GM12878 (cell line): ENCODE results near the gene CD82. TPM values are rescaled to one million over a fixed set of nuclear protein-coding genes. Genes with fewer than 3 reads are reported as not detected.

Experiments used
- ASH2L ChIP-seq: fragments of 300-600, 200-600 bp; sonication (generic); IDR thresholded peaks from 2 replicates; pipeline ENCODE4 v1.6.1; 2017; ENCODE audit warnings: low read depth, mild to moderate bottlenecking, borderline replicate concordance
- ATF7 ChIP-seq: fragments of 450-650 bp; IDR thresholded peaks from 2 replicates; pipeline ENCODE4 v1.6.1; 2016; ENCODE audit warnings: low read depth, mild to moderate bottlenecking
- BACH1 ChIP-seq: fragments of 450-650 bp; IDR thresholded peaks from 2 replicates; pipeline ENCODE4 v1.6.1; 2017; ENCODE audit warnings: mild to moderate bottlenecking, borderline replicate concordance
- BHLHE40 ChIP-seq, 2 experiments: fragments of 450-650 bp in 1 of 2; IDR thresholded peaks; 2 replicates each; pipeline ENCODE4 v1.6.1; 2011 to 2017; ENCODE audit warnings: low read depth in 2 of 2, borderline replicate concordance in 1 of 2, improper control_type of control experiment in 1 of 2, low read length in 1 of 2, mild to moderate bottlenecking in 1 of 2
- BMI1 ChIP-seq: fragments of 450-650 bp; IDR thresholded peaks from 2 replicates; pipeline ENCODE4 v1.6.1; 2016; ENCODE audit warnings: mild to moderate bottlenecking, moderate library complexity, borderline replicate concordance
- CBX3 ChIP-seq: fragments of 200-600 bp; sonication (generic); IDR thresholded peaks from 2 replicates; pipeline ENCODE4 v1.6.1; 2016; ENCODE audit warnings: low read depth, borderline replicate concordance
- CREM ChIP-seq: IDR thresholded peaks from 2 replicates; pipeline ENCODE4 v1.6.1; 2014; ENCODE audit warnings: antibody characterized with exemption, low read depth
- EED ChIP-seq: sonication (generic); IDR thresholded peaks from 2 replicates; pipeline ENCODE4 v1.6.1; 2016; ENCODE audit warnings: antibody characterized with exemption, low read depth
- IKZF1 ChIP-seq: fragments of 450-650 bp; conservative IDR thresholded peaks from 2 replicates; pipeline ENCODE4 v1.6.1; 2017; ENCODE audit warnings: antibody characterized with exemption, mild to moderate bottlenecking
- KAT2A ChIP-seq: conservative IDR thresholded peaks from 2 replicates; pipeline ENCODE4 v1.6.1; 2011; ENCODE audit warnings: low read depth, low read length; ENCODE audit not compliant: control insufficient read depth
- MAX ChIP-seq: IDR thresholded peaks from 2 replicates; pipeline ENCODE4 v1.6.1; 2012; ENCODE audit warnings: low read depth, low read length, improper control_type of control experiment
- MEF2B ChIP-seq: fragments of 450-650 bp; IDR thresholded peaks from 2 replicates; pipeline ENCODE4 v1.6.1; 2018; ENCODE audit warnings: mild to moderate bottlenecking, moderate library complexity; ENCODE audit not compliant: partially characterized antibody, poor library complexity, severe bottlenecking
- MLLT1 ChIP-seq: fragments of 450-650 bp; IDR thresholded peaks from 2 replicates; pipeline ENCODE4 v1.6.1; 2016; ENCODE audit warnings: mild to moderate bottlenecking
- MXI1 ChIP-seq: fragments of 150-350 bp; IDR thresholded peaks from 2 replicates; pipeline ENCODE4 v1.6.1; 2011; ENCODE audit warnings: low read depth, mild to moderate bottlenecking, inconsistent platforms, low read length, improper control_type of control experiment
- MYB ChIP-seq: fragments of 150-350 bp; IDR thresholded peaks from 2 replicates; pipeline ENCODE4 v1.6.1; 2014; ENCODE audit warnings: mild to moderate bottlenecking, low read depth, low read length, borderline replicate concordance
- POLR2AphosphoS2 ChIP-seq: IDR thresholded peaks from 2 replicates; pipeline ENCODE4 v1.6.1; 2011; ENCODE audit warnings: low read depth, mild to moderate bottlenecking, low read length, improper control_type of control experiment, moderate library complexity
- RAD21 ChIP-seq: IDR thresholded peaks from 2 replicates; pipeline ENCODE4 v1.6.1; 2011; ENCODE audit warnings: mild to moderate bottlenecking, low read depth, low read length, moderate library complexity; ENCODE audit not compliant: insufficient read depth
- RELA ChIP-seq: fragments of 450-650 bp; IDR thresholded peaks from 2 replicates; pipeline ENCODE4 v1.8.0; 2014; ENCODE audit warnings: borderline replicate concordance; ENCODE audit not compliant: partially characterized antibody
- SMARCA5 ChIP-seq: fragments of 450-650 bp; IDR thresholded peaks from 2 replicates; pipeline ENCODE4 v1.6.1; 2017; ENCODE audit warnings: mild to moderate bottlenecking
- SRF ChIP-seq, 2 experiments: IDR thresholded peaks; 2 replicates each; pipeline ENCODE4 v1.6.1; 2011; ENCODE audit warnings: low read depth in 2 of 2, low read length in 2 of 2, mild to moderate bottlenecking in 1 of 2, moderate library complexity in 1 of 2
- SUPT20H ChIP-seq: IDR thresholded peaks from 2 replicates; pipeline ENCODE4 v1.6.1; 2011; ENCODE audit warnings: low read depth, mild to moderate bottlenecking, low read length, moderate library complexity, borderline replicate concordance; ENCODE audit not compliant: control insufficient read depth
- SUZ12 ChIP-seq: fragments of 200-600 bp; sonication (generic); IDR thresholded peaks from one replicate; pipeline ENCODE4 v1.6.1; 2018; ENCODE audit warnings: antibody characterized with exemption, mild to moderate bottlenecking; ENCODE audit not compliant: unreplicated experiment
- TARDBP ChIP-seq: IDR thresholded peaks from 2 replicates; pipeline ENCODE4 v1.6.1; 2016; ENCODE audit warnings: borderline replicate concordance
- TBL1XR1 ChIP-seq: IDR thresholded peaks from 2 replicates; pipeline ENCODE4 v1.6.1; 2012; ENCODE audit warnings: low read depth, low read length, improper control_type of control experiment
- TCF12 ChIP-seq: IDR thresholded peaks from 2 replicates; pipeline ENCODE4 v1.6.1; 2011; ENCODE audit warnings: low read depth, mild to moderate bottlenecking, low read length
- TCF3 ChIP-seq: IDR thresholded peaks from 2 replicates; pipeline ENCODE4 v1.6.1; 2012; ENCODE audit warnings: low read depth, mild to moderate bottlenecking, low read length, borderline replicate concordance; ENCODE audit not compliant: insufficient read depth
- USF2 ChIP-seq: IDR thresholded peaks from 2 replicates; pipeline ENCODE4 v1.6.1; 2011; ENCODE audit warnings: low read depth, low read length, improper control_type of control experiment, borderline replicate concordance
- polyA plus RNA-seq, 11 experiments: library from polyadenylated mRNA; depleted of rRNA in 4 of 11; unstranded in 6 of 11; stranded (reverse) in 5 of 11; fragments of >200 nt; fragmentation: Nextera tagmentation in 4 of 11; fragmentation: Illumina TruSeq in 1 of 11; extraction: Ambion mirVana in 4 of 11; extraction: Trizol in 1 of 11; gene quantifications; 1 replicate in 1 of 11; 2 replicates in 10 of 11; pipeline versions ENCODE4 v1.2.1 to v1.2.3, GENCODE V29; 2011 to 2016; ENCODE audit warnings: inconsistent platforms in 2 of 11, missing spikeins in 2 of 11, low read depth in 1 of 11
- total RNA-seq, 4 experiments: library from RNA; depleted of rRNA in 3 of 4; stranded (reverse); fragments of >200 nt in 3 of 4; fragmentation: Illumina TruSeq in 1 of 4; extraction: Trizol in 1 of 4; gene quantifications; 2 replicates each; pipeline versions ENCODE4 v1.2.1 to v1.2.3, GENCODE V29; 2013 to 2021

The CD82 gene
- total and polyA plus RNA-seq, 10 of the 15 experiments (the other 5 are each of a cell fraction or from before 2014, with no cell fraction given) = 5.2 to 180 (median 84.7) TPM

GRCh38 chr11:44611687-44612434 lies 46.4 kb downstream of the CD82 start (continued):
- no peak for TF ChIP-seq ASH2L
- TF ChIP-seq MYB = no peak
- no peak for TF ChIP-seq KAT2A
- peak; percentile 60 for TF ChIP-seq RELA
- TF ChIP-seq EED = peak; percentile 86
- TF ChIP-seq SUZ12 = no peak
- no peak for TF ChIP-seq TBL1XR1
- no peak for TF ChIP-seq POLR2AphosphoS2
- peak; percentile 99 for TF ChIP-seq SMARCA5
- TF ChIP-seq BHLHE40 (IDR thresholded peaks at IDR 0.05; ENCODE audit: borderline replicate concordance in 1 of 2, low read depth in 2 of 2, low read length in 1 of 2) = peak in 1 of 2 experiments; percentile 29; a peak in 1 of 4 replicates
- no peak for TF ChIP-seq SUPT20H
- no peak for TF ChIP-seq MAX
- TF ChIP-seq MXI1 = no peak
- TF ChIP-seq IKZF1 = peak; percentile 95
- TF ChIP-seq USF2 = no peak
- TF ChIP-seq TARDBP = no peak
- no peak for TF ChIP-seq SRF (IDR thresholded peaks at IDR 0.05; ENCODE audit: low read depth in 2 of 2, low read length in 2 of 2)
- TF ChIP-seq TCF12 = peak; percentile 58; the same call in 1 of the 2 replicates
- TF ChIP-seq BACH1 = no peak; the same call in 1 of the 2 replicates
- TF ChIP-seq MEF2B = peak; percentile 73
- no peak for TF ChIP-seq CREM
- TF ChIP-seq CBX3 = no peak
- TF ChIP-seq RAD21 = no peak
- 0 out of 2 replicates have a peak, but pooled peaks have one; percentile 14 for TF ChIP-seq TCF3
- TF ChIP-seq BMI1 = peak; percentile 97
- TF ChIP-seq ATF7 = peak; percentile 49; the same call in 1 of the 2 replicates
- no peak for TF ChIP-seq MLLT1
